Gastroesophageal sphincter (tissue), 4 donors: Measurements from ENCODE around the gene LYRM4. TPM values are rescaled to one million over a fixed set of nuclear protein-coding genes. Genes with fewer than 3 reads are reported as not detected.
A peak's percentile ranks its signal among the peaks of the same experiment; 100 is the strongest.

ENCODE experiments used
- ATAC-seq: fragments of 150-250 bp; one replicate; pipeline ENCODE4 v1.9.1; 2016; ENCODE audit warnings: mild to moderate bottlenecking, moderate library complexity
- H3K27ac ChIP-seq, 4 donors: fragments of 200-600 bp; sonication (generic) in 3 of 4; 1 replicate in 3 of 4; 2 replicates in 1 of 4; pipeline ENCODE4 v1.5.1; 2016 to 2019
- H3K27me3 ChIP-seq: fragments of 200-600 bp; sonication (generic); one replicate; pipeline ENCODE4 v1.5.1; 2019
- H3K36me3 ChIP-seq, 2 donors: fragments of 200-600 bp; sonication (generic); one replicate each; pipeline ENCODE4 v1.5.1; 2019; ENCODE audit warnings: control low read depth in 1 of 2
- H3K4me1 ChIP-seq, 3 donors: fragments of 200-600 bp; sonication (generic); 1 replicate in 2 of 3; 2 replicates in 1 of 3; pipeline ENCODE4 v1.5.1; 2016 to 2019; ENCODE audit warnings: control low read depth in 2 of 3
- H3K4me3 ChIP-seq, 2 donors: fragments of 200-600 bp; sonication (generic); one replicate each; pipeline ENCODE4 v1.5.1; 2019; ENCODE audit warnings: mild to moderate bottlenecking in 1 of 2, moderate library complexity in 1 of 2
- H3K9me3 ChIP-seq, 3 donors: fragments of 200-600 bp; sonication (generic); one replicate each; pipeline ENCODE4 v1.5.1; 2017 to 2019; ENCODE audit warnings: control low read depth in 2 of 3
- CTCF ChIP-seq, 4 experiments: fragments of 200-600 bp in 2 of 4; fragments of 450-650 bp in 2 of 4; sonication (generic) in 1 of 4; IDR thresholded peaks; one replicate each; pipeline ENCODE4 v1.5.1; 2017 to 2019; ENCODE audit warnings: antibody characterized with exemption in 4 of 4, mild to moderate bottlenecking in 2 of 4, moderate library complexity in 2 of 4
- EP300 ChIP-seq: sonication (generic); formaldehyde crosslinking; IDR thresholded peaks from one replicate; pipeline ENCODE4 v1.6.1; 2017; ENCODE audit warnings: antibody characterized with exemption, mild to moderate bottlenecking
- POLR2A ChIP-seq, 2 donors: fragments of 450-650 bp; IDR thresholded peaks; one replicate each; pipeline ENCODE4 v1.6.1; 2017; ENCODE audit warnings: antibody characterized with exemption in 2 of 2, mild to moderate bottlenecking in 2 of 2, moderate library complexity in 1 of 2
- POLR2AphosphoS5 ChIP-seq: sonication (generic); formaldehyde crosslinking; IDR thresholded peaks from one replicate; pipeline ENCODE4 v1.6.1; 2017; ENCODE audit warnings: antibody characterized with exemption
- WGBS, 2 donors: methylation state at CpG; one replicate each; pipeline ENCODE4 v1.1.5; 2018; ENCODE audit warnings: low coverage in 1 of 2; 5-methylcytosine and 5-hydroxymethylcytosine counted together
- total RNA-seq, 4 donors: library from RNA; depleted of rRNA; stranded (reverse); fragments of >200 nt; gene quantifications; one replicate each; pipeline ENCODE4 v1.1.0, GENCODE V29; 2016

Gene LYRM4
- total RNA-seq, 4 donors from 2014 or later: 16.4 to 27.9 (median 20.5) TPM

- Histone ChIP-seq H3K4me1 (peaks cover 0 to 18% (median 0%) of the 10 kb centered on the region in 3 donors), H3K36me3 (no peaks in the 10 kb centered on the region), H3K9me3 (no peaks in the 10 kb centered on the region), H3K27ac (no peak overlapping the region), H3K27me3 (no peaks in the 10 kb centered on the region), H3K4me3 (no peak overlapping the region)
- 98 to 100% methylated on average over 2 to 8 of the region's 8 CpGs for WGBS, 2 donors
- TF ChIP-seq POLR2A (IDR thresholded peaks at IDR 0.05) (no peak), POLR2AphosphoS5 (no peak), CTCF (IDR thresholded peaks at IDR 0.05) (no peak), EP300 (no peak)
- no peak for ATAC-seq
Observed at GRCh38 chr6:5303682-5304081, 42.9 kb upstream of the LYRM4 start.

- WGBS, 2 donors: 52 to 77% methylated on average over 8 to 9 of the region's 10 CpGs
- TF ChIP-seq EP300 (no peak), CTCF (IDR thresholded peaks at IDR 0.05) (peak in 3 of 4 experiments; percentile 11 to 60 (median 30)), POLR2A (IDR thresholded peaks at IDR 0.05) (no peak), POLR2AphosphoS5 (no peak)
- ATAC-seq: peak; percentile 39
- Histone ChIP-seq H3K27ac (no peak overlapping the region), H3K4me1 (peaks cover 0 to 18% (median 0%) of the 10 kb centered on the region in 3 donors), H3K27me3 (no peaks in the 10 kb centered on the region), H3K4me3 (no peak overlapping the region), H3K9me3 (no peaks in the 10 kb centered on the region), H3K36me3 (no peaks in the 10 kb centered on the region)
Observed at GRCh38 chr6:5302995-5303622, 42.4 kb upstream of the LYRM4 start.

- Histone ChIP-seq H3K9me3 (no peaks in the 10 kb centered on the region), H3K4me1 (peaks cover 0 to 18% (median 0%) of the 10 kb centered on the region in 3 donors), H3K27me3 (no peaks in the 10 kb centered on the region), H3K4me3 (no peak overlapping the region), H3K36me3 (no peaks in the 10 kb centered on the region), H3K27ac (no peak overlapping the region)
- 58 to 71% methylated on average over 6 to 10 of the region's 10 CpGs for WGBS, 2 donors
- no peak for TF ChIP-seq POLR2AphosphoS5
- no peak for TF ChIP-seq POLR2A (IDR thresholded peaks at IDR 0.05)
- TF ChIP-seq EP300: no peak
- no peak for TF ChIP-seq CTCF (IDR thresholded peaks at IDR 0.05)
- peak; percentile 13 for ATAC-seq
Observed at GRCh38 chr6:5302220-5302946, 41.6 kb upstream of the LYRM4 start.

GRCh38 chr6:5300206-5300764 lies 39.5 kb upstream of the LYRM4 start:
- TF ChIP-seq EP300 (no peak), POLR2A (IDR thresholded peaks at IDR 0.05) (no peak), CTCF (IDR thresholded peaks at IDR 0.05) (no peak), POLR2AphosphoS5 (no peak)
- Histone ChIP-seq H3K27ac (no peak overlapping the region), H3K4me3 (no peak overlapping the region), H3K27me3 (no peaks in the 10 kb centered on the region), H3K4me1 (peaks cover 0 to 25% (median 0%) of the 10 kb centered on the region in 3 donors), H3K36me3 (peaks cover 0 to 5% of the 10 kb centered on the region in 2 donors), H3K9me3 (no peaks in the 10 kb centered on the region)
- ATAC-seq: no peak
- 33 to 67% methylated on average over 1 of the region's 1 CpG for WGBS, 2 donors
